Raji (cell line): ENCODE measurements around the gene GAS5.
A peak's percentile ranks its signal among the peaks of the same experiment; 100 is the strongest.

Source experiments
- POLR2A ChIP-seq: IDR thresholded peaks from 2 replicates; pipeline ENCODE4 v1.6.1; 2011; ENCODE audit warnings: low read depth, low read length, control low read depth; ENCODE audit not compliant: insufficient read depth

Gene GAS5

GRCh38 chr1:173867753-173868265 is at the start of gene GAS5:
Gene GAS5 (minus strand): TSS chr1:173867989.
- peak; percentile 100 for TF ChIP-seq POLR2A

- TF ChIP-seq POLR2A: no peak
Observed at GRCh38 chr1:173917149-173917548, 49.4 kb upstream of the GAS5 start, which contains the start of gene SERPINC1. Gene SERPINC1 (minus strand): TSS chr1:173917327. CDS start chr1:173917259, 68 bp downstream.

- TF ChIP-seq POLR2A: no peak
Observed at GRCh38 chr1:173916667-173917066, 48.9 kb upstream of the GAS5 start.

- TF ChIP-seq POLR2A: no peak
Observed at GRCh38 chr1:173915596-173915995, 47.8 kb upstream of the GAS5 start.

GRCh38 chr1:173914366-173914871 is 46.6 kb upstream of the GAS5 start:
- TF ChIP-seq POLR2A: no peak

- TF ChIP-seq POLR2A: no peak
Observed at GRCh38 chr1:173913111-173913510, 45.3 kb upstream of the GAS5 start.

- no peak for TF ChIP-seq POLR2A
Observed at GRCh38 chr1:173903827-173904531, 36.2 kb upstream of the GAS5 start.

- no peak for TF ChIP-seq POLR2A
Observed at GRCh38 chr1:173900992-173901391, 33.2 kb upstream of the GAS5 start.

- no peak for TF ChIP-seq POLR2A
Observed at GRCh38 chr1:173900427-173900826, 32.6 kb upstream of the GAS5 start.

- TF ChIP-seq POLR2A: no peak
Observed at GRCh38 chr1:173894189-173894588, 26.4 kb upstream of the GAS5 start.

- TF ChIP-seq POLR2A: no peak
Observed at GRCh38 chr1:173893611-173894010, 25.8 kb upstream of the GAS5 start.

GRCh38 chr1:173889885-173890284 is 22.1 kb upstream of the GAS5 start:
- no peak for TF ChIP-seq POLR2A

GRCh38 chr1:173888749-173889148 is 21.0 kb upstream of the GAS5 start:
- TF ChIP-seq POLR2A: no peak

- no peak for TF ChIP-seq POLR2A
Observed at GRCh38 chr1:173887627-173888026, 19.8 kb upstream of the GAS5 start.

- TF ChIP-seq POLR2A: no peak
Observed at GRCh38 chr1:173886746-173887611, 19.2 kb upstream of the GAS5 start.

- TF ChIP-seq POLR2A: no peak
Observed at GRCh38 chr1:173884701-173885100, 16.9 kb upstream of the GAS5 start.

GRCh38 chr1:173878251-173878650 is 10.5 kb upstream of the GAS5 start:
- TF ChIP-seq POLR2A: no peak
